ENCODE results near the gene SPNS2. TPM values are rescaled to one million over a fixed set of nuclear protein-coding genes. Genes with fewer than 3 reads are reported as not detected.

Gene SPNS2
- total and polyA plus RNA-seq, 2 of the 8 experiments (the other 6 are each of a cell fraction or from before 2014, with no cell fraction given) = 1.2 to 1.5 TPM

- Histone ChIP-seq H2AK5ac (ENCODE audit: low read depth, low read length) (no peak overlapping the region), H3K79me1 (ENCODE audit: low read depth, low read length) (no peaks in the 10 kb centered on the region), H3K23ac (ENCODE audit: insufficient read length) (no peak overlapping the region), H3K27ac (ENCODE audit: low read depth, low read length) (no peak overlapping the region), H3K4me2 (ENCODE audit: insufficient read depth in 1 of 2, low read depth in 2 of 2, low read length in 2 of 2) (no peak overlapping the region), H3K18ac (ENCODE audit: extremely low read depth, low read length) (no peak overlapping the region), H3K27me3 (replicated peaks in 1 of 4; ENCODE audit: control insufficient read depth in 3 of 4, extremely low read depth in 1 of 4, insufficient read depth in 3 of 4, low read length in 3 of 4) (no peaks in the 10 kb centered on the region), H4K5ac (ENCODE audit: insufficient read length, low read depth, low read length) (no peak overlapping the region), H3K23me2 (ENCODE audit: low read depth, low read length) (no peaks in the 10 kb centered on the region), H2BK5ac (ENCODE audit: low read depth, low read length) (no peak overlapping the region), H3K56ac (replicated peaks; ENCODE audit: insufficient read length, low read depth, low read length) (no peak overlapping the region), H3K9ac (replicated peaks in 1 of 4; ENCODE audit: extremely low read depth in 1 of 4, low read depth in 3 of 4, low read length in 3 of 4) (no peak overlapping the region), H4K20me1 (replicated peaks in 1 of 2; ENCODE audit: control insufficient read depth in 1 of 2, insufficient read depth in 2 of 2, low read length in 2 of 2) (no peaks in the 10 kb centered on the region), H2BK20ac (ENCODE audit: low read length) (no peak overlapping the region), H3K36me3 (ENCODE audit: control insufficient read depth in 2 of 4, insufficient read depth in 4 of 4, low read length in 3 of 4) (no peaks in the 10 kb centered on the region), H2BK120ac (replicated peaks; ENCODE audit: low read depth, low read length) (no peak overlapping the region), H4K91ac (replicated peaks; ENCODE audit: insufficient read length, low read length) (no peak overlapping the region), H4K8ac (ENCODE audit: extremely low read depth, insufficient read depth, low read length) (no peak overlapping the region), H2BK12ac (ENCODE audit: low read depth, low read length) (no peak overlapping the region), H3K14ac (ENCODE audit: insufficient read length) (no peak overlapping the region), H3K79me2 (ENCODE audit: control insufficient read depth in 1 of 2, insufficient read depth in 2 of 2, low read length in 2 of 2) (no peaks in the 10 kb centered on the region), H3K9me3 (ENCODE audit: insufficient read depth in 2 of 2, low read depth in 1 of 2, low read length in 1 of 2) (no peaks in the 10 kb centered on the region), H2AFZ (ENCODE audit: low read length) (no peak overlapping the region), H3K4ac (replicated peaks; ENCODE audit: insufficient read length, low read depth, low read length) (no peak overlapping the region), H3K4me1 (replicated peaks in 1 of 4; ENCODE audit: control insufficient read depth in 3 of 4, insufficient read depth in 4 of 4, low read length in 3 of 4) (no peaks in the 10 kb centered on the region; a peak in 1 of 7 replicates), H3K4me3 (ENCODE audit: extremely low read depth in 1 of 4, insufficient read depth in 2 of 4, low read depth in 3 of 4, low read length in 4 of 4) (no peak overlapping the region), H2BK15ac (ENCODE audit: low read length) (no peak overlapping the region)
- WGBS, 2 experiments (ENCODE audit: extremely low coverage in 1 of 2, insufficient coverage in 1 of 2, insufficient read length in 1 of 2, insufficient replicate concordance in 2 of 2, low coverage in 1 of 2, low lambda C conversion rate in 2 of 2, missing lambda C conversion rate in 1 of 2) = 92% methylated on average over 8 of the region's 8 CpGs; no CpG with 5 or more reads in 1 of the 2 experiments
- ChIA-PET CTCF (ENCODE audit: partially characterized antibody) (interaction anchor here (1.2 to 1.8 kb wide), 3 partner anchors 9 to 66 kb away, joined by 3 to 5 read pairs (median 5); no protein-coding TSS in a partner anchor), POLR2A (ENCODE audit: partially characterized antibody) (no interaction called here)
- DNase-seq (ENCODE audit: low read depth in 1 of 2, low spot score in 2 of 2) (no peak), FAIRE-seq (no peak)
- no peak for TF ChIP-seq EP300 (IDR thresholded peaks at IDR 0.05; ENCODE audit: borderline replicate concordance in 1 of 2, low read depth in 2 of 2, low read length in 2 of 2)
- TF ChIP-seq SRF (IDR thresholded peaks at IDR 0.05; ENCODE audit: low read depth, low read length) = no peak
- TF ChIP-seq YY1 (IDR thresholded peaks at IDR 0.05; ENCODE audit: low read depth, low read length) = no peak
- TF ChIP-seq MAFK (IDR thresholded peaks at IDR 0.05; ENCODE audit: low read depth, low read length) = no peak
- TF ChIP-seq, protein P1, sequence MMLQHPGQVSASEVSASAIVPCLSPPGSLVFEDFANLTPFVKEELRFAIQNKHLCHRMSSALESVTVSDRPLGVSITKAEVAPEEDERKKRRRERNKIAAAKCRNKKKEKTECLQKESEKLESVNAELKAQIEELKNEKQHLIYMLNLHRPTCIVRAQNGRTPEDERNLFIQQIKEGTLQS (IDR thresholded peaks at IDR 0.05; ENCODE audit: insufficient read depth, low read depth, low read length) = no peak
- no peak for TF ChIP-seq CBX8 (IDR thresholded peaks at IDR 0.05; ENCODE audit: borderline replicate concordance, low read depth, low read length)
Measured at GRCh38 chr17:4487296-4487695, 11.4 kb upstream of the SPNS2 start.
